Stimulated activated CD8-positive, alpha-beta memory T cell treated with anti-CD3 and anti-CD28 coated beads, Interleukin-12 subunit alpha, Interleukin-12 subunit beta, amount 100 ng/mL, for 4 hours (primary cell): ENCODE data around the gene ZSCAN22.
"Not testable (repeated sequence)": the region's sequence is repeated elsewhere in the genome, so short reads cannot be mapped to it uniquely, and the experiment has no call there.

Experiments used
- DNase-seq: peaks from one replicate; pipeline ENCODE4 v3.0.0-alpha.2; 2020; ENCODE audit warnings: low read depth

ZSCAN22 gene

GRCh38 chr19:58326914-58327726, at the start of gene ZSCAN22:
TSS of gene ZSCAN22 (plus strand) at chr19:58326994. CDS start at chr19:58334803, 7,809 bp downstream.
- peak; percentile 81 for DNase-seq

- DNase-seq = no peak
These were observed 49.6 kb upstream of the ZSCAN22 start for GRCh38 chr19:58277197-58277596.

GRCh38 chr19:58277748-58278540, 48.9 kb upstream of the ZSCAN22 start:
- DNase-seq = no peak

- DNase-seq = peak; percentile 97
These were observed 48.2 kb upstream of the ZSCAN22 start, which contains the start of gene ZNF8 for GRCh38 chr19:58278541-58279041. TSS of gene ZNF8 (plus strand) at chr19:58278955. CDS start at chr19:58279082, 127 bp downstream.

GRCh38 chr19:58279042-58279924, 47.5 kb upstream of the ZSCAN22 start:
- peak; percentile 23 for DNase-seq

- no peak for DNase-seq
These were observed 46.9 kb upstream of the ZSCAN22 start for GRCh38 chr19:58279925-58280316.

- no peak for DNase-seq
These were observed 42.6 kb upstream of the ZSCAN22 start for GRCh38 chr19:58284199-58284598.

- no peak for DNase-seq
These were observed 34.9 kb upstream of the ZSCAN22 start for GRCh38 chr19:58291943-58292342.

- DNase-seq = no peak
These were observed 31.9 kb upstream of the ZSCAN22 start for GRCh38 chr19:58294743-58295374.

- DNase-seq = no peak
These were observed 30.7 kb upstream of the ZSCAN22 start for GRCh38 chr19:58296104-58296503.

GRCh38 chr19:58300620-58301019, 26.2 kb upstream of the ZSCAN22 start:
- DNase-seq = no peak

- DNase-seq = no peak
These were observed 22.5 kb upstream of the ZSCAN22 start for GRCh38 chr19:58304255-58304654.

GRCh38 chr19:58304748-58305064, 22.1 kb upstream of the ZSCAN22 start:
- DNase-seq = no peak

GRCh38 chr19:58305065-58305931, 21.5 kb upstream of the ZSCAN22 start, which contains the start of gene ERVK3-1:
TSS of gene ERVK3-1 (plus strand) at chr19:58305377. CDS start at chr19:58312169, 6,792 bp downstream.
- DNase-seq = peak; percentile 91

- DNase-seq = no peak
These were observed 20.9 kb upstream of the ZSCAN22 start for GRCh38 chr19:58305932-58306323.

- no peak for DNase-seq
These were observed 19.1 kb upstream of the ZSCAN22 start for GRCh38 chr19:58307736-58308135.

- DNase-seq = not testable (repeated sequence)
These were observed 16.1 kb upstream of the ZSCAN22 start for GRCh38 chr19:58310685-58311084.

- DNase-seq = no peak
These were observed 15.4 kb upstream of the ZSCAN22 start for GRCh38 chr19:58311345-58311865.

GRCh38 chr19:58315580-58315979, 11.2 kb upstream of the ZSCAN22 start:
- no peak for DNase-seq

GRCh38 chr19:58317476-58318072, 9.2 kb upstream of the ZSCAN22 start:
- no peak for DNase-seq
